K562 (cell line): ENCODE results near the gene PPHLN1. TPM values are rescaled to one million over a fixed set of nuclear protein-coding genes. Genes with fewer than 3 reads are reported as not detected.

ENCODE experiments used
- ARNT ChIP-seq, 2 experiments: fragments of 450-650 bp; IDR thresholded peaks; 2 replicates each; pipeline ENCODE4 v1.6.1; 2016; ENCODE audit warnings: mild to moderate bottlenecking in 1 of 2
- CBX8 ChIP-seq: fragments of 200-600 bp; sonication (generic); IDR thresholded peaks from 2 replicates; pipeline ENCODE4 v1.6.1; 2012; ENCODE audit warnings: borderline replicate concordance, mixed run types, low read depth, mild to moderate bottlenecking, moderate library complexity, mixed read lengths, low read length, control low read depth, inconsistent platforms; ENCODE audit not compliant: poor library complexity, severe bottlenecking; ENCODE audit errors: extremely low read depth
- CHD1 ChIP-seq: fragments of 200-600 bp; sonication (generic); IDR thresholded peaks from one replicate; pipeline ENCODE4 v1.6.1; 2012; ENCODE audit warnings: mild to moderate bottlenecking, moderate library complexity, low read length, inconsistent platforms
- HDAC6 ChIP-seq: IDR thresholded peaks from 2 replicates; pipeline ENCODE4 v1.6.1; 2012; ENCODE audit warnings: low read depth, mild to moderate bottlenecking, control low read depth, inconsistent platforms, low read length, moderate library complexity
- IRF1 ChIP-seq: sonication (generic); formaldehyde crosslinking; IDR thresholded peaks from 2 replicates; pipeline ENCODE4 v1.8.0; 2022; ENCODE audit warnings: missing genetic modification reagents, mild to moderate bottlenecking, borderline replicate concordance
- JUNB ChIP-seq: fragments of 450-650 bp; formaldehyde crosslinking; conservative IDR thresholded peaks from 2 replicates; pipeline ENCODE4 v1.4.0; 2020; ENCODE audit warnings: mild to moderate bottlenecking
- MGA ChIP-seq: fragments of 450-650 bp; IDR thresholded peaks from 2 replicates; pipeline ENCODE4 v1.6.1; 2016; ENCODE audit warnings: mild to moderate bottlenecking, moderate library complexity
- NR2C2 ChIP-seq, 2 experiments: fragments of 200-800 bp in 1 of 2; sonication (Bioruptor generic) in 1 of 2; sonication (generic) in 1 of 2; formaldehyde crosslinking in 1 of 2; IDR thresholded peaks; 2 replicates each; pipeline versions ENCODE4 v1.6.1 to v1.8.0; 2016 to 2022; ENCODE audit warnings: mild to moderate bottlenecking in 1 of 2, missing compliant biosample characterization in 1 of 2, missing genetic modification characterization in 1 of 2, missing genetic modification reagents in 1 of 2
- TCF15 ChIP-seq: fragments of 250-450 bp; sonication (Bioruptor Pico); IDR thresholded peaks from 2 replicates; pipeline ENCODE4 v1.8.0; 2022; ENCODE audit warnings: moderate library complexity, mild to moderate bottlenecking, inconsistent platforms
- THAP7 ChIP-seq: fragments of 250-450 bp; sonication (Bioruptor Pico); IDR thresholded peaks from 2 replicates; pipeline ENCODE4 v1.5.0; 2021
- THRB ChIP-seq: fragments of 450-650 bp; formaldehyde crosslinking; conservative IDR thresholded peaks from 2 replicates; pipeline ENCODE4 v1.4.0; 2022; ENCODE audit warnings: mild to moderate bottlenecking, missing genetic modification characterization
- TRIM24 ChIP-seq, 2 experiments: fragments of 450-650 bp; IDR thresholded peaks; 2 replicates each; pipeline ENCODE4 v1.6.1; 2016
- ZNF717 ChIP-seq: fragments of 250-450 bp; sonication (Bioruptor Pico); IDR thresholded peaks from 2 replicates; pipeline ENCODE4 v1.5.0; 2021
- polyA plus RNA-seq, 8 experiments: library from polyadenylated mRNA; depleted of rRNA in 4 of 8; stranded (reverse) in 5 of 8; unstranded in 3 of 8; fragments of >200 nt; fragmentation: Nextera tagmentation in 2 of 8; fragmentation: Illumina TruSeq in 1 of 8; extraction: Ambion mirVana in 2 of 8; extraction: Trizol in 1 of 8; gene quantifications; 2 replicates each; pipeline versions ENCODE4 v1.2.1 to v1.2.3, GENCODE V29; 2011 to 2014; ENCODE audit warnings: inconsistent platforms in 1 of 8, missing spikeins in 1 of 8
- total RNA-seq, 7 experiments: library from RNA; depleted of rRNA in 6 of 7; stranded (reverse); fragments of >200 nt in 6 of 7; fragmentation: Illumina TruSeq in 2 of 7; extraction: Trizol in 2 of 7; gene quantifications; 2 replicates each; pipeline versions ENCODE4 v1.2.1 to v1.2.3, GENCODE V29; 2011 to 2021; ENCODE audit warnings: low replicate concordance in 1 of 7

The PPHLN1 gene
- total and polyA plus RNA-seq, 9 of the 15 experiments (the other 6 are each of a cell fraction or from before 2014, with no cell fraction given): 66.3 to 112 (median 93.6) TPM

GRCh38 chr12:42407306-42407705 is 81.3 kb downstream of the PPHLN1 start (continued):
- TF ChIP-seq MGA (no peak), IRF1 (CRISPR knock-in tag) (no peak), CHD1 (no peak), HDAC6 (no peak), TCF15 (CRISPR knock-in tag) (no peak), TRIM24 (IDR thresholded peaks at IDR 0.05) (no peak), ZNF717 (CRISPR knock-in tag) (no peak), JUNB (no peak), ARNT (IDR thresholded peaks at IDR 0.05) (no peak), THRB (CRISPR knock-in tag) (no peak), THAP7 (no peak), NR2C2 (CRISPR knock-in tag; IDR thresholded peaks at IDR 0.05) (no peak), NR2C2 (tag; IDR thresholded peaks at IDR 0.05) (no peak), CBX8 (no peak)
